Naive thymus-derived CD4-positive, alpha-beta T cell (primary cell): Measurements from ENCODE around the gene TSHR. TPM values are rescaled to one million over a fixed set of nuclear protein-coding genes. Genes with fewer than 3 reads are reported as not detected.
A peak's percentile ranks its signal among the peaks of the same experiment; 100 is the strongest.

Source experiments
- ATAC-seq: fragments of 150-1000 bp; cut with Tn5 transposase; 2 replicates; pipeline ENCODE4 v1.10.0; 2021; ENCODE audit warnings: mild to moderate bottlenecking, moderate library complexity
- CTCF ChIA-PET: fragments of 350-600 bp; sonication (Branson Sonifier 250); formaldehyde crosslinking; loops from one replicate; lab custom pipeline; 2021; ENCODE audit warnings: antibody characterized with exemption; lab: Charles Lee
- POLR2A ChIA-PET: fragments of 350-600 bp; sonication (Branson Sonifier 250); formaldehyde crosslinking; loops from one replicate; lab custom pipeline; 2021; ENCODE audit warnings: antibody characterized with exemption, inconsistent platforms; lab: Charles Lee
- DNase-seq, 9 donors: peaks; one replicate each; pipeline versions ENCODE4 v3.0.0 to v3.0.0-alpha.2; 2020 to 2022; ENCODE audit warnings: mixed read lengths in 1 of 9
- H3K27ac ChIP-seq: one replicate; pipeline ENCODE4 v1.7.0; 2013; ENCODE audit warnings: mild to moderate bottlenecking, low read depth, low read length, moderate library complexity
- H3K27me3 ChIP-seq, 2 donors: one replicate each; pipeline ENCODE4 v1.7.0; 2013; ENCODE audit warnings: low read length in 2 of 2, mild to moderate bottlenecking in 2 of 2, moderate library complexity in 2 of 2; ENCODE audit not compliant: control insufficient read depth in 2 of 2, insufficient read depth in 2 of 2
- H3K36me3 ChIP-seq, 3 experiments: 1 replicate in 2 of 3; 2 replicates in 1 of 3; pipeline ENCODE4 v1.7.0; 2013; ENCODE audit warnings: low read length in 3 of 3, mild to moderate bottlenecking in 3 of 3, moderate library complexity in 1 of 3; ENCODE audit not compliant: insufficient read depth in 3 of 3, control insufficient read depth in 2 of 3
- H3K4me1 ChIP-seq, 2 donors: one replicate each; pipeline ENCODE4 v1.7.0; 2013; ENCODE audit warnings: low read length in 2 of 2, mild to moderate bottlenecking in 2 of 2, moderate library complexity in 1 of 2; ENCODE audit not compliant: control insufficient read depth in 2 of 2, insufficient read depth in 2 of 2
- H3K4me3 ChIP-seq: 2 replicates; pipeline ENCODE4 v1.7.0; 2013; ENCODE audit warnings: mild to moderate bottlenecking, low read length
- H3K9me3 ChIP-seq, 3 experiments: 1 replicate in 2 of 3; 2 replicates in 1 of 3; pipeline ENCODE4 v1.7.0; 2013; ENCODE audit warnings: low read length in 3 of 3; ENCODE audit not compliant: control insufficient read depth in 2 of 3
- H3K27ac Mint-ChIP-seq, 9 donors: one replicate each; pipeline ENCODE4 v1.8.0; 2020 to 2022; ENCODE audit warnings: mixed read lengths in 9 of 9, mild to moderate bottlenecking in 8 of 9, moderate library complexity in 5 of 9, inconsistent platforms in 2 of 9
- H3K27me3 Mint-ChIP-seq, 5 donors: one replicate each; pipeline ENCODE4 v1.8.0; 2021 to 2022; ENCODE audit warnings: mixed read lengths in 5 of 5, mild to moderate bottlenecking in 1 of 5
- H3K36me3 Mint-ChIP-seq, 5 donors: one replicate each; pipeline ENCODE4 v1.8.0; 2020 to 2022; ENCODE audit warnings: mixed read lengths in 5 of 5, mild to moderate bottlenecking in 3 of 5, inconsistent platforms in 1 of 5
- H3K4me1 Mint-ChIP-seq, 7 donors: one replicate each; pipeline ENCODE4 v1.8.0; 2020 to 2022; ENCODE audit warnings: mixed read lengths in 7 of 7, mild to moderate bottlenecking in 3 of 7, inconsistent platforms in 1 of 7
- H3K4me3 Mint-ChIP-seq, 10 donors: one replicate each; pipeline ENCODE4 v1.8.0; 2020 to 2022; ENCODE audit warnings: mild to moderate bottlenecking in 10 of 10, mixed read lengths in 10 of 10, moderate library complexity in 6 of 10, inconsistent platforms in 2 of 10
- H3K9me3 Mint-ChIP-seq, 11 donors: one replicate each; pipeline ENCODE4 v1.8.0; 2020 to 2022; ENCODE audit warnings: mixed read lengths in 11 of 11, mild to moderate bottlenecking in 4 of 11, inconsistent platforms in 1 of 11, moderate library complexity in 1 of 11
- intact Hi-C, 2 donors: fragments of 100-400 bp; cut with micrococcal nuclease; formaldehyde crosslinking; loops; one replicate each; pipeline ENCODE4 v1.15.1; 2023
- polyA plus RNA-seq, 2 donors: library from polyadenylated mRNA; unstranded; fragments of 300-500 nt; fragmentation: Illumina TruSeq; gene quantifications; one replicate each; pipeline ENCODE4 v1.2.3, GENCODE V29; 2021
- total RNA-seq, 6 experiments: library from RNA in 5 of 6; stranded (reverse) in 5 of 6; gene quantifications; 1 replicate in 5 of 6; 2 replicates in 1 of 6; pipeline ENCODE4 v1.2.3 and lab custom pipeline; 2021 to 2026

TSHR gene
- total and polyA plus RNA-seq, 7 experiments from 2014 or later = 0.48 to 2.2 (median 0.78) TPM; not detected in 4

DNA sequence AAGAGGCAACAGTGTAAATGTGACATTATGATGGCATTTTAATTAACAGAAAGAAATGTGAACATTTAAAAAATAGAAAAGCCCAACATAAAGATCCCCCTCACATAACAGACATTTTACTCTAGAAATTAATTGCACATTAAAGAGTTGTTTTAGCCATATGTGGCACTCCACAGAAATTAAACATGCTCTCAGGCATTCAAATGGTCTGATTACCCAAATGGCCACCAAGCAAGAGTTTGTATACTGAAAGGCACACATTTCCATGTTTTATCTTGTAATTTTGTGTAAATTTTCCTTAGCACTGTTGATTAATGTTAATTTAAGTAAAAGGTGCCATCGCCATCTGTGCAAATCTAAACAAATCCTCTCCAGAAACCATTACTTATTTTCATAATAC, 221.8 kb downstream of the TSHR start:
- H3K27me3 Mint-ChIP-seq = no peaks in the 10 kb centered on the region
- no peaks in the 10 kb centered on the region for H3K9me3 ChIP-seq
- H3K4me1 Mint-ChIP-seq = peaks cover 4 to 30% (median 7%) of the 10 kb centered on the region in 7 donors
- no peak overlapping the region for H3K27ac ChIP-seq
- peak overlapping the region in 2 of 9 donors; percentile 32 to 45 for H3K27ac Mint-ChIP-seq
- no peaks in the 10 kb centered on the region for H3K4me1 ChIP-seq
- no peaks in the 10 kb centered on the region for H3K27me3 ChIP-seq
- CTCF ChIA-PET = interaction anchor here (0.7 kb wide), 1 partner anchor 29 kb away, joined by 3 read pairs; no protein-coding TSS in a partner anchor
- ATAC-seq (no peak), DNase-seq (no peak)
- peak overlapping the region in 1 of 10 donors; percentile 36 for H3K4me3 Mint-ChIP-seq
- POLR2A ChIA-PET = no interaction called here
- H3K36me3 Mint-ChIP-seq = peaks cover 0 to 26% (median 13%) of the 10 kb centered on the region in 5 donors
- H3K36me3 ChIP-seq = peaks cover 0 to 4% (median 3%) of the 10 kb centered on the region in 3 experiments
- H3K4me3 ChIP-seq = no peak overlapping the region
- H3K9me3 Mint-ChIP-seq = no peaks in the 10 kb centered on the region
- intact Hi-C loops = no loop called here

DNA sequence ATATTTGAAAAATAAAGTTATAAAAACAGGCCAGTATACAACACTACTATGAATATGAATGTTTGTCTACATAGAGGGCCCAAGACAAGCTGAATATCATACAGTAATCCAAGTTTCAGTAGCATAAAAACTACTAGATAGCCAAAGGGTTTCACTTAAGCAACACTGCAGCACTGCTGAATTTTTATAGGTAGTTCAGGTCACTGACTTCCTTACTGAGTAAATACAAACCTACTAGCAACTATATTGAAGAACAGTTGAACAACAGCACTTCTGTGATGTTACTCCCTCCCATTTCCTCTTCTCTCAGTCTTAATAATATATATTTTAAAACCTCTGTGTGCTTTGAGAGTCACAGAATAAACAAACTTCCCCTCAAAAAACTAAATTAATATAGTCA, 222.6 kb downstream of the TSHR start:
- DNase-seq (no peak), ATAC-seq (no peak)
- Mint-ChIP-seq H3K9me3 (no peaks in the 10 kb centered on the region), H3K36me3 (peaks cover 0 to 32% (median 19%) of the 10 kb centered on the region in 5 donors), H3K27ac (peak overlapping the region in 1 of 9 donors; percentile 45), H3K4me1 (peaks cover 5 to 33% (median 14%) of the 10 kb centered on the region in 7 donors), H3K27me3 (no peaks in the 10 kb centered on the region), H3K4me3 (no peak overlapping the region)
- no peaks in the 10 kb centered on the region for H3K4me1 ChIP-seq
- CTCF ChIA-PET = no interaction called here
- peaks cover 0 to 5% (median 4%) of the 10 kb centered on the region in 3 experiments for H3K36me3 ChIP-seq
- H3K27ac ChIP-seq = no peak overlapping the region
- H3K9me3 ChIP-seq = no peaks in the 10 kb centered on the region
- H3K27me3 ChIP-seq = no peaks in the 10 kb centered on the region
- POLR2A ChIA-PET = no interaction called here
- intact Hi-C loops = loop anchor here in 1 of 2 donors (1.0 kb wide), 1 partner anchor 8 kb away; no protein-coding TSS in a partner anchor
- no peak overlapping the region for H3K4me3 ChIP-seq

DNA sequence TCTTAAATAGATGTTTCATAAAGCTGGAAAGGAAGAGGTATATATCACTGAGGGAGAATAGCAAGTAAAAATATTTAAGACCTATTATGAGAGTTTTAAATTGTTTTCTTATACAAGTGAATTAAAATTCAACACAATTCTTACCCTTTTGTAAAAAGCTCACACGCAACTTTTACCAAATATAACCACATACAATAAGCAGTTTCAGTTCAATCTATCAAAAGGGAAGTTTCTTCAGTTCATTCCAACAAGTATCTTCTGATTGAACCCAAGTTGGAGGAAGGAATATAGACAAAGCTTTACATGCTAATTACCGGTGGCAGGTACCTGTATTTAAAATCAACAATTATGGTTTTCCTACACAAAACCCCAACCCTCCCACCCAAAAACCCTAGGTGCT, 224.2 kb downstream of the TSHR start:
- CTCF ChIA-PET = interaction anchor here (1.0 kb wide), 1 partner anchor 285 kb away, joined by 4 read pairs; no protein-coding TSS in a partner anchor
- H3K27me3 ChIP-seq = no peaks in the 10 kb centered on the region
- no peak overlapping the region for H3K4me3 Mint-ChIP-seq
- POLR2A ChIA-PET = no interaction called here
- no peaks in the 10 kb centered on the region for H3K9me3 ChIP-seq
- H3K4me1 Mint-ChIP-seq = peaks cover 9 to 33% (median 20%) of the 10 kb centered on the region in 7 donors
- H3K27ac Mint-ChIP-seq = no peak overlapping the region
- H3K36me3 ChIP-seq = peaks cover 0 to 11% (median 4%) of the 10 kb centered on the region in 3 experiments
- ATAC-seq (no peak), DNase-seq (no peak)
- H3K27me3 Mint-ChIP-seq = no peaks in the 10 kb centered on the region
- no peaks in the 10 kb centered on the region for H3K4me1 ChIP-seq
- intact Hi-C loops = no loop called here
- no peak overlapping the region for H3K27ac ChIP-seq
- peaks cover 0 to 36% (median 24%) of the 10 kb centered on the region in 5 donors for H3K36me3 Mint-ChIP-seq
- no peak overlapping the region for H3K4me3 ChIP-seq
- no peaks in the 10 kb centered on the region for H3K9me3 Mint-ChIP-seq

DNA sequence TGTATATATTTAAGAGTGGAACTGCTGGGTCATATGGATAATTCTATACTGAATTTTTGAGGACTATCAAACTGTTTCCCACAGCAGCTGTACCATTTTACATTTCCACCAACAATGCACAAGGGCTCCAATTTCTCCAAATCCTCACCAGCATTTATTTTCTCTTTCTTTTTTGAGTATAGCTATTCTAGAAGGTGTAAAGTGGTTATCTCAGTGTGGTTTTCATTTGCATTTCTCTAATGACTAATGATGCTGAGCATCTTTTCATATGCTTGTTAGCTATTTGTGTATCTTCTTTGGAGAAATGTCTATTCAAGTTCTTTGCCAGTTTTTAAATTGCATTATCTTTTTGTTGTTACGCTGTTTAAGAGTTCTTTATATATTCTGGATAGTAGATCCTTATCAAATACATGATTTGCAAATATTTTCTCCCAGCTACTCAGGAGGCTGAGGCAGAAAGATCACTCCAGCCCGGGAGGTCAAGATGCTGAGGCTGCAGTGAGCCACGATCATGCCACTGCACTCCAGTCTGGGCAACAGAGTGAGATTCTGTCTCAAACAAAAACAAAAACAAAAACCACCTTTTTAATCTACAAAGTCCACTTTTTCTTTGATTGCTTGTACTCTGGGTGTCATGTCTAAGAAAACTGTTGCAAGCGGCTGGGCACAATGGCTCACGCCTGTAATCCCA, 232.6 kb downstream of the TSHR start:
- ATAC-seq (no peak), DNase-seq (no peak)
- Histone ChIP-seq H3K27ac (no peak overlapping the region), H3K27me3 (no peaks in the 10 kb centered on the region), H3K36me3 (peaks cover 0 to 32% (median 8%) of the 10 kb centered on the region in 3 experiments), H3K4me3 (no peak overlapping the region), H3K4me1 (peaks cover 8 to 14% of the 10 kb centered on the region in 2 donors), H3K9me3 (no peaks in the 10 kb centered on the region)
- H3K4me1 Mint-ChIP-seq = peaks cover 23 to 57% (median 41%) of the 10 kb centered on the region in 7 donors
- ChIA-PET POLR2A (interaction anchor here (0.6 to 0.8 kb wide), 2 partner anchors 17 to 33 kb away, joined by 3 read pairs; partner anchors contain the start of gene GTF2A1), CTCF (interaction anchor here (1.2 kb wide), 1 partner anchor 18 kb away, joined by 3 read pairs; no protein-coding TSS in a partner anchor)
- peak overlapping the region in 1 of 10 donors; percentile 29 for H3K4me3 Mint-ChIP-seq
- H3K9me3 Mint-ChIP-seq = no peaks in the 10 kb centered on the region
- intact Hi-C loops = no loop called here
- H3K36me3 Mint-ChIP-seq = peaks cover 15 to 38% (median 33%) of the 10 kb centered on the region in 5 donors
- H3K27ac Mint-ChIP-seq = peak overlapping the region in 5 of 9 donors; percentile 17 to 66 (median 57)
- H3K27me3 Mint-ChIP-seq = no peaks in the 10 kb centered on the region

DNA sequence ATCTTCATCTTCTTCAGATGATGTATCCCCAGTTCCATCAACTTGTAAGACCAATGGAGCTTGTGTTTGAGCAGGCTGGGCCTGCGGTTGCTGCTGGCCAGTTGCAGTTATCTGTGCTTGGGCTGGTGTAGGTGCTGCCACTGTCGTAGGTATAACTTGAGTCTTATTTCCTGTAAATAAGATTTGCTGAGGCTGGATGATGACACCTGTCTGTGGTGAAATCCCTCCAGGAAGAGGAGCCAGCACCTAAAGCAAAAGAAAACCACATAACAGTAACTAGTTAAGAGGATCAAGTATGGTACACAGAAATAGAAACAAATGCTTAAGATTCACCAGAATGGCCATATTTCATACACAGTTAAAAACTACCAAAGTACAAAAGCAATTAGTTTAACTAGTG, 237.2 kb downstream of the TSHR start:
- ATAC-seq (peak; percentile 67), DNase-seq (peak in 6 of 9 donors; percentile 13 to 37 (median 26))
- intact Hi-C loops = loop anchor here in 1 of 2 donors (2.0 kb wide), 1 partner anchor 22 kb away; no protein-coding TSS in a partner anchor
- Histone ChIP-seq H3K4me3 (no peak overlapping the region), H3K27me3 (no peaks in the 10 kb centered on the region), H3K4me1 (peaks cover 16 to 17% of the 10 kb centered on the region in 2 donors), H3K27ac (peak overlapping the region; percentile 25), H3K36me3 (peaks cover 10 to 28% (median 13%) of the 10 kb centered on the region in 3 experiments), H3K9me3 (no peaks in the 10 kb centered on the region)
- CTCF ChIA-PET = no interaction called here
- Mint-ChIP-seq H3K4me1 (peaks cover 26 to 69% (median 50%) of the 10 kb centered on the region in 7 donors), H3K36me3 (peaks cover 10 to 59% (median 38%) of the 10 kb centered on the region in 5 donors), H3K9me3 (no peaks in the 10 kb centered on the region), H3K27ac (peak overlapping the region; percentile 80 to 95 (median 90)), H3K4me3 (peak overlapping the region in 7 of 10 donors; percentile 32 to 79 (median 62)), H3K27me3 (no peaks in the 10 kb centered on the region)
- POLR2A ChIA-PET = interaction anchor here (0.8 kb wide), 1 partner anchor 27 kb away, joined by 3 read pairs; no protein-coding TSS in a partner anchor

DNA sequence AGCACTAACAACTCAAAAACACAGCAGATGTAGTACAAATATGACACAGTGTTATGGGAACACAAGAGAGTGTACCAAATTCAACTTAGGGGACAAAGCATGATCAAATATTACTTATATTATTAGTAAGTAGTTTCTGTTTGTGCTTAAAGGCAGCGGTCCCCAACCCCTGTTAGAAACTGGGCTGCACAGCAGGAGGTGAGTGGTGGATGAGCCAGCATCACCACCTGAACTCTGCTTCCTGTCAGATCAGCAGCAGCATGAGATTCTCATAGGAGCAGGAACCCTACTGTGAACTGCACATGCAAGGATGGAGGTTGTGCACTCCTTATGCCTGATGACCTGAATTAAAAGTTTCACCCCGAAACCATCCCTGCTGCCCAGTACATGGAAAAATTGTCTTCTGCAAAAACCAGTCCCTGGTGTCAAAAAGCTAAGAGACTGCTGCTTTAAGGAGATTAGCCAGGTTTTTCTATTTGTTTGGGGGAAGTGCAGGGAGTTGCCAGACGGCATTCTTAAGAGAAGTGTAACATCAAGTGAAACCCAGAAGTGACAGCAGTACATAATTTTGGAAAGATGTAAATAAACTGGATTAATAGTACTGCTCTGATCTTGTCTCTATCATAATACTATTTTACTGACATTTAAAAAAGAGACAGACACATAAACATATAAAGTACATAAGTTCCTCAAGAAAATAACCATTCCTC, 238.7 kb downstream of the TSHR start:
- POLR2A ChIA-PET = interaction anchor here (0.9 to 1.0 kb wide), 2 partner anchors 25 to 27 kb away, joined by 3 read pairs; no protein-coding TSS in a partner anchor
- H3K4me1 Mint-ChIP-seq = peaks cover 24 to 71% (median 41%) of the 10 kb centered on the region in 7 donors

More for the DNA sequence above, 238.7 kb downstream of the TSHR start:
- Mint-ChIP-seq H3K36me3 (peaks cover 10 to 57% (median 31%) of the 10 kb centered on the region in 5 donors), H3K27ac (peak overlapping the region in 6 of 9 donors; percentile 15 to 83 (median 52)), H3K27me3 (no peaks in the 10 kb centered on the region), H3K4me3 (peak overlapping the region in 1 of 10 donors; percentile 29), H3K9me3 (no peaks in the 10 kb centered on the region)
- intact Hi-C loops = loop anchor here in 1 of 2 donors (2.0 kb wide), 1 partner anchor 23 kb away; no protein-coding TSS in a partner anchor
- ATAC-seq = no peak
- no peak overlapping the region for H3K4me3 ChIP-seq
- CTCF ChIA-PET = no interaction called here
- H3K4me1 ChIP-seq = peaks cover 16 to 17% of the 10 kb centered on the region in 2 donors
- no peak overlapping the region for H3K27ac ChIP-seq
- no peak for DNase-seq
- H3K27me3 ChIP-seq = no peaks in the 10 kb centered on the region
- H3K36me3 ChIP-seq = peaks cover 11 to 21% (median 17%) of the 10 kb centered on the region in 3 experiments
- no peaks in the 10 kb centered on the region for H3K9me3 ChIP-seq
